GM19043 (cell line): ENCODE results near the gene SHROOM2.
"Not testable (repeated sequence)": the region's sequence is repeated elsewhere in the genome, so short reads cannot be mapped to it uniquely, and the experiment has no call there.

Experiments
- ATAC-seq: cut with Tn5 transposase; IDR thresholded peaks from one replicate; pipeline ENCODE4 v1.9.1; 2021; ENCODE audit warnings: low read depth; ENCODE audit not compliant: unreplicated experiment

Gene SHROOM2

DNA sequence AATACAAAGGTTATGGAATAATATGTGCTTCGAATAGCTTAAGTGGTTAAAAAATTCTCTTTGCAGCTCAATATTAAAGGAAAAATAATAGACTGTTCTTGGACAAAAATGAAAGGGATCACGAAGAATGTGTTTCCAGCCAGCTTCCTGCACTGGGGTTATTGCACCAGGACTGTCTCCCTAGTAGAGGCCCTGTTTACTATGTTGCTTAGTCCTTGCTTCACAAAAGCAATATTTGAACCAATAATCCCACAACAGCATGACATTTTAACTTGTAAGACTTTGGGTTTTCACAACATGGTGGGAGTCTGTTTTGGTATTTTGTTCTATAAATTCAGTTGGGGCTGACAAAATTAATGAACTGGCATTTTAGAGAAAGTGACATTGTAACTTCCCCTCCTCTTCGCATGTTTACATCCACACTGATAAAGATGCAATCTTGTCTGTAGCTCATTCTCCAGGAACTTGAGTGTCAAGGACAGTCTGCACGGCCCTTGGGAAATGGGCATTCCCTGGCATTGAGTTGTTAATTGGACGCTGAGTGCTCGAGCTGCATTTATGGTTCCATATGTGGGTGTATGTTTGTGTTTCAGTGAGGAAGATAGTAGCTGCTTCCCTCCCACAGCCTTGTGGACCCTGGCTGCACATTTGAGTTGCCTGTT lies 39.0 kb downstream of the SHROOM2 start:
- ATAC-seq, result no peak

DNA sequence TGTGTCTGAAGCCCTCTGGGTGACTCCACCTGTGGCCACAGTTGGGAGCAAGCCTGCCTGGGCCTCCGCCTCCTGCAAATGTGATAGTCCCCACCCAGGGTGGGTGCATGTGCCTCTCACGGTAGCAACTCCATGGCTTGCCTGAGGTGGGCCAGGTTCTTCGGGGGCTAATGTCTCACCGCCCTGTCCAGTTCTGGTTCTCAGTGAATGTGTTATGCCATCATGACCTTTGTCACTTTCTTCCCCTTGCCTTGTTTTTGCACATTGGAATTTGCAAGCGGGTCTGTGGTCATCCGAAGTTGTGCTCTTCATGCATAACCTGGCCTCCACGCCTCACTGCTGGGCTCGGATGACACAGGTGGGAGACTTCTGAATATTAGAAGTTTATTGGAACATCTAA lies 39.7 kb downstream of the SHROOM2 start:
- no peak for ATAC-seq

DNA sequence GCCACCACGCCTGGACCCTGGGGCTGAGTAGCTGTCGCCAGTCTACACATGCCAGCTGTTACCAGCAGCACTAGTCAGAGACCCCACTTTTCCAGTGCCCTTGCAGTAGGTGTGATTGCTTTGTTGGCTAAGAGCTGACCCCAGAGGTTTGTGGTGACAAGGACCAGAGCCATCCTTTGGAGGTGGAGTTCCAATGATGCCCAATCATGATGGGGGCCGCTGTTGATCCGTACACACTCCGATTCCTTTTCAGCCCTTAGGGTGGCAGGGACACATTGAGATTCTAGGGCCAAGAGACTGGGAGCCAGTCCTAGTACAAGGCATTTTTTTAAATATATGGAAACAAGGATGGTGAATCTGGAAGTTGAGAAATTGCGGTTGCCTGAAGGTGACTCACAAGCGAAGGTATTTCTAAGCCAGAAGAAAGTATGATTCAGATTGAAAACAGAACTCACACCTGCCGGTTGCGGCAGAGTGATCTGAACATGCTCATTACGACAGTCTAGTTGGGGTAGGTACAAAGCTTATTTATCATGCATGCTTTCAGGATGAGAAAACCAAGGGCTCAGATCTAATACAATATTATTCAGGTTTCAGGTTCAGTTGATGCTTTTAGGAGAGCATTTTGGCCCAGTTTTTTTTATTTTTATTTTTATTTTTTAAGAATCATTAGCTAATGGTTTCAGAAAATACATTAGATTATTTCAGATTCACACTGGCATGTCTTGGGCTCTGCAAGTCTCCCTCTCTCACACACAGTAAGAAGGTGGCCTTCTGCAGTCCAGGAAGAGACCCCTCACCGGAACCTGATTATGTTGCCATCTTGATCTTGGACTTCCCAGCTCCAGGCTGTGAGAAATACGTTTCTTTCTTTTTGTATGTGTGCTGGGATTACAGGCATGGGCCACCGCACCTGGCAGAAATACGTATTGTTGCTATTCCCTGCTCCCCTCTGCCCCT lies 43.4 kb downstream of the SHROOM2 start:
- ATAC-seq, result peak; percentile 90

DNA sequence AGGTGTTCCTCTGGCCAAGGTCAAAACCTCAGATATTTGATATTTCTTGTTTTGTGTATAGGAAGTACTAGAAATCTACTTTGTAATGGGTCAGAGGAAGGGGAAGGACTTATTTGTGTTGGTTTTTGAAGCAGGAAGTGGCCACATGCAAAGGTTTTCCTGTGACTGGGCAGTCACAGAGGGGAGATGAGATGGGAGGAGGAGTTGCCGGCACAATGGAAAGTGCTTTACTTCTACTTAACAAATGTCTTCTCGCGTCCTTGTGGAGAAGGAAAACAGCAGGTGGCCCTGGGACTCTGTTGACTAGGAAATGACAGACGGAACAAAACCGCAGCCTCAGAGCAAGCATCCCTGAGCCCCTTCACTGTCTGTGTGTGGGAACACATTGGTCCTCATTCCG lies 46.6 kb downstream of the SHROOM2 start:
- ATAC-seq, result no peak

DNA sequence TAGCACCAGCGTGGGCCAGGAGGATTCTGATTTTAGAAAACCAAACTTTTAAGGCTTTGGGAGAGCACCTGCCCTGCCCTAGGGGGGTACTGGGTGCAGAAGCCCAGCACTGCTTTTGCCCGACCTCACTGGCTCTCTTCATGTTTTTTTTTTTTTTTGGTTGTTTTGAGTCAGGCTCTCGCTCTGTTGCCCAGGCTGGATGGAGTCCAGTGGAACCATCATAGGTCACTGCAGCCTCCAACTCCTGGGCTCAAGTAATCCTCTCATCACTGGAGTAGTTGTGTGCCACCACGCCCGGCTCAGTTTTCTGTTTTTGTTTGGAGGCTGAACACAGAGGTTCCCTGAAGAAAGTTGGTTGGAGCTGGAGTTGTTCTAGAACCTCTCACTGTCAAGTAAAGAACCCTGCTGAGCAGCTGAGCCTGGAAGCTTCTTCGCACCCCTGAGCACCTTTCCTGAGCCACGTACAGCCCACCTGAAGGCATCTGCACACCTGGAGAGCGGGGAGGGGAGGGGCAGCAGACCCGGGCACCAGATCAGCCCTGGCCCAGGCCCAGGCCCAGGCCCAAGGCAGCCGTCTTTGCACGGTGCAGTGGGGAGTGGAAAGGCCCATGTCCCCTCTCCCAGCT lies 49.5 kb downstream of the SHROOM2 start:
- no peak for ATAC-seq

DNA sequence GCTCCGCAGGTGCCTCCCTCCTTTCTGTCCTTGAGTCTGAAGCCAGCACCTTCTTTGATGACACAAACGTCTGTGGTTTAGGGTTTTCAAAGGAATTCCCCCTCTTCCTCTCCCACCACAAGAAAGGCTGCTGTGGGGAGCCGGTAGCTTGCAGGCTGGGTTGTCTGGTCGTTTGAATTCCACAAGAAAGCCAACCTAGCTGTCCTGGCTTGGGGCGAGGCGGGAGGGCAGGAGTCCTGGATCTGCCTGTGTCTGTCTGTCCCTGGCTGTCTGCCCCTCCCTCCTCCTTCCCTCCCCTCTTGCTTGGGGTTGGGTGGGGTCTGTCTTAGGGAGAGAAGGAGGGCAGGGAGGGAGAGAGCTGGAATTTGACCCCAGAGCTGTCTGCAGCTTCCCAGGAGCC lies 56.3 kb downstream of the SHROOM2 start:
- no peak for ATAC-seq

DNA sequence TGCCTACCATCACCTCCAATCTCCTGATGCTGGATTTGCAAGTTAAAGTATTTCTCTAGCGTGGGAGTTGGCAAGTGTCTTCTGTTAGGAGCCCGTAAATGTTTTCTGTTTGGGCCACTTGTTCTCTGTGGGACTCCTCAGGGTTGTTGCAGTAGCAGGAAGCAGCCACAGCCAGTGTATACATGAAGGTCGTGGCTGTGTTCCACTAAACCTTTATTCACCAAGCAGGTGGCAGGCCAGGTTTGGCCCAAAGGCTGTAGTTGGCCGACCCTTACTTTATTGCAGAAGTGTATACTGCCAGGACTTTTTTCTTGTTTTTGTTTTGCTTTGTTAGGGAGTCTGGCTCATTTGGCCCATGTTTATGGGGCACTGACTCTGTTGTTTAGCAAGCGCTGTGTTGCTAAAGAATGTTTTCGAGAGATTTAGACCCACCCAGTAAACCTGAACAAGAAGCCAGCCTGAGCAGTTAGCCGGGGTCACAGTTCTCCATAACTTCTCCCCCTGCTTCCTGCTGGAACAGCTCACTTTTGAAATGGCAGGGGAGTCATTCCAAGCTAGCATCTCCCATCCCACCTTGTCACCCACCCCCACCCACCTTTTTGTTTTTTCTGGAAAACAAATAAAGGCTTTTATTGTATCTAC lies 58.8 kb downstream of the SHROOM2 start:
- no peak for ATAC-seq

DNA sequence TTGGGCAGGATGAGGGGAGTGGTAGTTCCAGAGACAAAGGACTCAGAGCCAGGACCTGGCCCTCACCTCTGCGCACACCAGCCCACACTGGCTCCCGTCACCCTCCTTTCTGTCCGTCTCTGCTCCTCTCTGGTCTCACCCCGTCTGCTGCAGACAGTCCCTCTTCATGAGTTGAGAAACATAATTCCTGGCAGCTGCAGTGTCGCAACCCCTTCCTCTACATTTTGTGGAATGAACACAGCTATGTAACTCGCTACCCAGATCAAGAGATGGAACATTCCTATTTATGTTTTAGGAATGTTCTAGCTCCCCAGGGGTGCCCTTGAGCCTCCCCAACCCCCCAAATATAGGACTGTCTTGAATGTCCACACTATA lies 59.3 kb downstream of the SHROOM2 start:
- ATAC-seq, result no peak

DNA sequence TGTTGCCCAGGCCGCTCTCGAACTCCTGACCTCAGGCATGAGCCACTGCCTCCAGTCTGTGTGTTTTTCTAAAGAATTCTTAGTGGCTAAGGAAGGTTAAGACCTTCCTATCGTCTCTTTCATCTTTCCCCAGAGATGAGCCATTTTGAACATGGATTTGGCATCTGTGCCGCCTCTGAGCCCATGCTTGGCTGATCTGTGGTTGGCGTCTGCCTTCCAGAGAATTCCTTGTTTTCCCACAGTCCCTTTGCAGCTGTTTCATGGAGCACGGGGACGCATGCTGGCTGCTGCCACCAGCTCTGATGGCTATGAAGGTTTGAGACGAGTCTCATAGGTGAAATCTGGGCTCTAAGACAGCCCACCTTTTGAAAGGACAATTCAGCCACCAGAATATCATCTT lies 60.4 kb downstream of the SHROOM2 start:
- no peak for ATAC-seq

DNA sequence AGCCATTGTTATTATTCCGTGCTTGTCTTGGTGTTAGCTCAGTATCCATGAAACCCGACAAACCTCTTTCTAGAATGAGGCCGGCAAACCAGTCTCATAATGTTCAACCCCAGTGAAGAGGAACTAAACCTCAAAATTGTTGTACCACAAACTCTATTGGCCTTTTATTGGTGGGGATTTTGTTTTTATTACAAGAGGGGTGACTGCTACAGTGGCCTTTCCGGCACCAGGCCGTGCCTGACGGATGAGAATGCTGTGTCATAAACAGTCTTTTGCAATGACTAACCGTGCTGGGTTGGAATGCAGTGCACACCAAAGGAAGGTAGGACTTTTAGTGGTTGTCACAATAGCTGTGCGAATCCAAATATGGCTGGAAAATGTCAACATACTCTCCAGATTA lies 60.8 kb downstream of the SHROOM2 start:
- ATAC-seq, result no peak

DNA sequence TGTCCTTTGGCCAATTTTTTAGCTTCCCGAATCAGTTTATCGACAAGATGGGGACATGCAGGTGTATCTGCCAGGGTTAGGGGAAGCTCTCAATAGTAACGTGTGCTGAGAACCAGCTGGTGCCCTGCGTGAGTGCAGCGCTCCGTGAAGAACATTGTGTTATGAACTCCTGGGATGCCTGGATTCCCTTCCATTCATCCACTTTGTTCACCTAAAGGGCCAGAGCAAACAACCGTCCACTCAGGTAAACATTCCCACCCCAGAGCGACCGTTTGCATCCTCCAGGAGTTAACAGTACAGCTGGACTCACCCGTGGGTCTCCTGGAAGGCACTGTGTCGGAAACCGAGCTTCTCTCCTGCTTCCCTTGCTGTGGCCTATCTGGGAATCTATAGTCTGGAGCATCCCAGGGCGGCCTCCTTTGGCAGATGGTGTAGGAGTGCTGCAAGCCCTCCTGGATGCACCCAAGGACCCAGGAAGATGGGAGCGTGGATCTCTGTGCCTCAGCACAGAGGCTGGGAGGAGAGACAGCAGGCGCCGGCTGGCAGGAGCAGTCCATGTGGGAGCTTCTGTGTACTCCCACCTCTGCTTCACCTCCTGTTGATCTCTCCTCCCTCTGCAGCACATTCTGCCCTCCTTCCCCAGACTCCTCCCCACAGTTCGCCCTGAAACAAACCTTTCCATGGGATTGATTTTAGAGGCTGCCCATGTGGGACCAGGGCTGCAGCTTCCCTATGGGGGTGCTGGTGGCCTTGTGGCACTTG lies 62.7 kb downstream of the SHROOM2 start:
- ATAC-seq, result no peak

DNA sequence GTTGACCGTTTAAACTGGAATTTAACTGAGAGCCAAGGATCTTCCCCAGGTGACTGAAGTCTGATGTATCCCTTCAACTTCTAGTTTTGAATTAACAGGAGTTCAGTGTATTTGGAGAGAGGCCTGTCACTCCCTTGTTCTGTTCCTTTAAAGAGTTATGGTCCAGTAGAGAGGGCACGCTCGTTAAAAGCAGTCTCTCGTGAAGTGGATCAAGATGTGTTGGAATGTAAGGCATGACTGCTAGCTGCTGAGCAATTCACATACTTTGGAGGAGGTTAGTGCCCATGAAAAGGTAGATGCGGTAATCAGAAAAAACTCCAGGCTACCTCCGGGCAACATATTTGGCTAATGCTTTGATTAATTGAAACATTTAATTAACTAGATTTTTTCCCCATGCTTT lies 65.7 kb downstream of the SHROOM2 start:
- ATAC-seq, result no peak

DNA sequence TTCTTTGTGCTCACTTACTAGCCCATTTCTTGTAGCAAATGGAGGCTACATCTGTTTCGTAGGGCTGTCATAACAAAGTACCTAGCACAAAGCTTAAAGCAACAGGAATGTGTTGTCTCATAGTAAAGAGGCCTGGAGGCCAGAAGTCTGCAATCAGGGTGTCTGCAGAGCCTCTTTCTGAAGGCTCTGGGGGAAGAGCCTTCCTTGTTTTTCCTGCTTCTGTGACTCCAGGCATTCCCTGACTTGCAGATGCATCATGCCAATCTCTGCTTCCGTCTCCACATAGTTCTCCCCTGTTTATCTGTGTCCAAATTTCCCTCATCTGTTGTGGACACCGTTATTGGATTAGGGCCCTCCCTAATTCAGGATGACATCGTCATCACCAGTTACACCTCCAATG lies 67.1 kb downstream of the SHROOM2 start:
- no peak for ATAC-seq

DNA sequence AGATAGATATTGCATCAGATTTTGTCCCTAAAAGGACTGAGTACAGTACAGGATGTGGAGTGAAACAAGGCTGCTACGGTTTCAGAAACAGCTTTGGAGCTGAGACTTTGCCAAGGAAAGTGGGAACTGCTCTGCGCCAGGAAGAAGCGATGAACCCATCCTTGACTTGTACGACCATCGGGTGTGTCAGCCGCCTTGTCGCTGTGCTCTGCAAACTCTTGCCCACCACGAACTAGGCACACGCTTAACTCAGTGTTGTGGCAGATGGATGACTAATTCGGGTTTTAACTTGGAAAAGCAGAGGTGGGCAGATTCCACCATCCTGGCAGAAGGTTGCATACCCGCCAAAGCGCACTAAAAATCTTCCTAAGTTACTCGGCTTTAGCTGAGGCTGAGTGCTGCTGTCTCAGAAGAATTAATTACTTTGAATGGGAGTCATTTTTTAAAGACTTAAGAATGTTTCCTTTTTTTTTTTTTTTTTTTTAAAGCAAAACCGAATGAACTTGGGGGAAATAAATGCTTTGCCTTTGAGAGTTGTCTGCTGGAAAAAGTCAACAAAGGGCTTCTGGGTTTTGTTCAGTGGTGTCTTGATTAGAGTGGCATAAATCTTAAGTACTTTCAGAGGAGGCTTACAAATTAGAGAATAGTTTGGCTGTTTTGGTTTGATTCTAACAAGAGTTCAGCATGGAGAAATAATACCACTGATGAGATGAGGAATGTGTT lies 69.5 kb downstream of the SHROOM2 start:
- ATAC-seq, result no peak

DNA sequence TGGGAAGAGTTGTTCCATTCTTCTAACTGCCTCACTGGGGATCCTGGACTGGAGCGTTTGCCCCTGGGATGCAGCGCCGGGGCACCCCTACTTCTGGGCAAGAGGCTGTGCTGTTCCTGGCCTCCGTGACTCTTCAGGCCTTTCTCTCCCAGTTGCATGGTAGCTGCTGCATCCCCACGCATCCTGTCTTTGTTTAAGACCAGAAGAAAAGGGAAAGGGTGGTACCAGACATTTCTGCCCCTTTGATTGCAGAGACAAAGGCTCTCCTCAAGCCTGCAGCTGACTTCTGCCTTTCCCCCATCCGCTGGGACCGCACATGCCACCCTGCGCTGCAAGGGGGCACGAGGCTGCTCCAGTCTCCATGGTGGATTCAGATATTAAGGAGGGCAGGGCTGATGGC lies 70.4 kb downstream of the SHROOM2 start:
- ATAC-seq, result no peak

DNA sequence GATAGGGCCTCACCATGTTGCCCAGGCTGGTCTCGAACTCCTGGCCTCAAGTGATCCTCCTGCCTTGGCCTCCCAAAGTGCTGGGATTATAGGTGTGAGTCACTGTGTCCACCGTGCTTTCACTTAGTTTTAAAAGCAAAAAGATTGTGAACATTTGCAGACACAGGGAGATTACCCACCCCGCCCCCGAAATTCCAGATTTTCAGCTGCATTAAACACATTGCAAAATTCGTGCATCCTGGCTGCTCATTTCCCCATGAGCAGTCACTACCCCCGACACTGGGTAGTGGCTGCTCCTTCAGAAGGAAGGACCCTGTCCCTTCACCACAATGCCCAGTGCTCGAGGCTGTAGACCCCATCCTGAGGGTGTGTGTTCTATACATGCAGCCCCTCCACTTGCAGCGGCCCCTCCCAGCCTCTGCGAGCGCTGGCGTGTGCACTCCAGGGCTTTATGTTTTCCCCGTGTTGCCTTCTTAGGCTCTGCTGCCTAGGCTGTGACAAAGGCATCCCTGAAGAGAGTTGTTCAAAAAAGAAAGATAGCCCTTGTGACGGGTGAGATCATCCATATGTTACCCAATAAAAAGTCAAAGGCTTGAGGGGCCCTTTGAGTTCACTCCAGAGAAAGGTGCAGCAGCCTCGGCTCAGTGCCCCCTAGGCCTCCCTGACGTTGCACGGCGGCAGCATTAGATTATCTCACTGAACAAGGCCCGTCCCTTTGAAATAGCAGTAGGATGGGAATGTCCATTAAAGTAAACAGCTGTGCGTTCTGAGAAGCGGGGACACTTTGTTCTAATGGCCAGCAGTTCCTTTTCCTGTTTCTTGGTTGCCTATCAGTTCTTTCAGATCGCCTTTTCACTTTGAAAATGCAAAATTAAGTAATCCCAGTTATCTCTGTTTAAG lies 71.6 kb downstream of the SHROOM2 start:
- no peak for ATAC-seq

DNA sequence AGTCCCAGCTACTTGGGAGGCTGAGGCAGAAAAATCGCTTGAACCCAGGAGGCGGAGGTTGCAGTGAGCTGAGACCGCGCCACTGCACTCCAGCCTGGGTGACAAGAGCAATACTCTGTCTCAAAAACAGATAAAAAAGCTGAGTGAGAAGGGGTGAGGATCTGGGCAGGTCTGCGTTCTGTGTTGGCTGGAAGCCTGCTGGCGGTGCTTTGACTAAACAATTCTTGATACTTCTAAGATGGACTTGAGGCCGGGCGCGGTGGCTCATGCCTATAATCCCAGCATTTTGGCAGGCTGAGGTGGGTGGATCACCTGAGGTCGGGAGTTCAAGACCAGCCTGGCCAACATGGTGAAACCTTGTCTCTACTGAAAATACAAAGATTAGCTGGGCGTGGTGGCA lies 72.5 kb downstream of the SHROOM2 start:
- ATAC-seq, result not testable (repeated sequence)

DNA sequence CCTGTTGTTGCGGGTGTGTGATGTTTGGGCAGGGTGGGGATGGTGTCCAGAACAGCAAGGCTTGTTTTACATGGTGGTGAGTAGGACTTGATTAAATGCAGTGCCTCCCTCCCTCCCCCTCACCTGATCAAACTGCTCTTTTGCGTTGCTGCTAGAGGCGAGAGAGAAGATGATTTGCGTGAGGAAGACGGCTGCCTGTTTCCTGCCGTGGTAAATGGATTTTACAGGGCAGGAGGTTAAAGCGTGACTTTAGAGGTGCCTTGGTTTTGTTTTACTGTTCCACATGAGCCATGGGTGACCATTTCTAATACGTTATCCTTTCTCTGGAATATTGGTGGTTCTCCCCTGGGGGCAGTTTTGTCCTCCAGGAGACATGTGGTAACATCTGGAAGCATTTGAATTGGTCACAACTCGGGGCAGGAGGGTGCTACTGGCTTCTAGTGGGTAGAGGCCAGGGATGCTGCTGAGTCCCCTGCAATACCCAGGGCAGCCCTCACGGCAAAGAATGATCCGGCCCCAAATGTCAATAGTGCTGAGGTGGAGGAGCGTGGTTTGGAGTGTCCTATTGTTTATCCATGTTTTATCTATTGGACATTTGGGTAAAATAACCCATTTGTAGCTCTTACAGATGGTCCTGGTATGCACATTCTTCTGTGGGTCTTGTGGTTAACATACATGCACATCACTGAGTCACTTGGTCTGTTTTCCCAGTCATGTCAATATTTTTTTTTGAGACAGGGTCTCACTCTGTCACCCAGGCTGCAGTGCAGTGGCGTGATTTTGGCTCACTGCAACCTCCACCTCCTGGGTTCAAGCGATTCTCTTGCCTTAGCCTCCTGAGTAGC lies 73.7 kb downstream of the SHROOM2 start:
- ATAC-seq, result no peak
